ENCODE results near the gene PPP1R9A. TPM values are rescaled to one million over a fixed set of nuclear protein-coding genes. Genes with fewer than 3 reads are reported as not detected.

PPP1R9A gene
- polyA plus RNA-seq, 1 donor (not counting 4 experiments of a cell fraction or from before 2014, with no cell fraction given) = 0.01 TPM

- Histone ChIP-seq H4K20me1 (ENCODE audit: control insufficient read depth, extremely low read depth, insufficient read depth, low read length) (no peaks in the 10 kb centered on the region), H3K9me1 (ENCODE audit: control insufficient read depth, extremely low read depth, insufficient read depth, low read length) (no peaks in the 10 kb centered on the region), H2AFZ (ENCODE audit: control insufficient read depth, low read length) (no peak overlapping the region), H3K9ac (ENCODE audit: control insufficient read depth, extremely low read depth, insufficient read depth, low read length) (no peak overlapping the region), H3K27ac (ENCODE audit: control insufficient read depth, insufficient read depth, low read length) (no peak overlapping the region), H3K9me3 (ENCODE audit: control insufficient read depth, low read depth, low read length) (no peaks in the 10 kb centered on the region), H3K36me3 (ENCODE audit: control insufficient read depth in 2 of 2, extremely low read depth in 1 of 2, insufficient read depth in 2 of 2, low read length in 2 of 2) (no peaks in the 10 kb centered on the region), H3K4me1 (ENCODE audit: control insufficient read depth, extremely low read depth, insufficient read depth, low read length) (no peaks in the 10 kb centered on the region), H3K27me3 (ENCODE audit: control insufficient read depth, extremely low read depth, insufficient read depth, low read length) (no peaks in the 10 kb centered on the region), H3K79me2 (ENCODE audit: control insufficient read depth, insufficient read depth, low read length) (no peaks in the 10 kb centered on the region), H3K4me3 (ENCODE audit: control insufficient read depth in 2 of 3, extremely low read depth in 1 of 3, insufficient read depth in 2 of 3, low read depth in 1 of 3, low read length in 3 of 3) (no peak overlapping the region), H3K4me2 (ENCODE audit: control insufficient read depth, extremely low read depth, insufficient read depth, low read depth, low read length) (no peak overlapping the region)
- TF ChIP-seq, protein P1, sequence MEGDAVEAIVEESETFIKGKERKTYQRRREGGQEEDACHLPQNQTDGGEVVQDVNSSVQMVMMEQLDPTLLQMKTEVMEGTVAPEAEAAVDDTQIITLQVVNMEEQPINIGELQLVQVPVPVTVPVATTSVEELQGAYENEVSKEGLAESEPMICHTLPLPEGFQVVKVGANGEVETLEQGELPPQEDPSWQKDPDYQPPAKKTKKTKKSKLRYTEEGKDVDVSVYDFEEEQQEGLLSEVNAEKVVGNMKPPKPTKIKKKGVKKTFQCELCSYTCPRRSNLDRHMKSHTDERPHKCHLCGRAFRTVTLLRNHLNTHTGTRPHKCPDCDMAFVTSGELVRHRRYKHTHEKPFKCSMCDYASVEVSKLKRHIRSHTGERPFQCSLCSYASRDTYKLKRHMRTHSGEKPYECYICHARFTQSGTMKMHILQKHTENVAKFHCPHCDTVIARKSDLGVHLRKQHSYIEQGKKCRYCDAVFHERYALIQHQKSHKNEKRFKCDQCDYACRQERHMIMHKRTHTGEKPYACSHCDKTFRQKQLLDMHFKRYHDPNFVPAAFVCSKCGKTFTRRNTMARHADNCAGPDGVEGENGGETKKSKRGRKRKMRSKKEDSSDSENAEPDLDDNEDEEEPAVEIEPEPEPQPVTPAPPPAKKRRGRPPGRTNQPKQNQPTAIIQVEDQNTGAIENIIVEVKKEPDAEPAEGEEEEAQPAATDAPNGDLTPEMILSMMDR (optimal IDR thresholded peaks at IDR 0.05 in 1 of 3, IDR thresholded peaks at IDR 0.05 in 1 of 3, conservative IDR thresholded peaks at IDR 0.05 in 1 of 3; ENCODE audit: extremely low read depth in 1 of 3, insufficient read depth in 2 of 3, low read length in 3 of 3) = no peak
- TF ChIP-seq EZH2 (IDR thresholded peaks at IDR 0.05; ENCODE audit: low read length) = no peak
- dilution Hi-C loops (cut with MboI; ENCODE audit: extremely low pct_ligation_motif_present, low sequenced_read_pairs) = no loop called here
- FAIRE-seq (no peak), DNase-seq (ENCODE audit: low read depth, low spot score) (no peak)
Measured at GRCh38 chr7:95088536-95089215, 181.3 kb downstream of the PPP1R9A start.

DNA sequence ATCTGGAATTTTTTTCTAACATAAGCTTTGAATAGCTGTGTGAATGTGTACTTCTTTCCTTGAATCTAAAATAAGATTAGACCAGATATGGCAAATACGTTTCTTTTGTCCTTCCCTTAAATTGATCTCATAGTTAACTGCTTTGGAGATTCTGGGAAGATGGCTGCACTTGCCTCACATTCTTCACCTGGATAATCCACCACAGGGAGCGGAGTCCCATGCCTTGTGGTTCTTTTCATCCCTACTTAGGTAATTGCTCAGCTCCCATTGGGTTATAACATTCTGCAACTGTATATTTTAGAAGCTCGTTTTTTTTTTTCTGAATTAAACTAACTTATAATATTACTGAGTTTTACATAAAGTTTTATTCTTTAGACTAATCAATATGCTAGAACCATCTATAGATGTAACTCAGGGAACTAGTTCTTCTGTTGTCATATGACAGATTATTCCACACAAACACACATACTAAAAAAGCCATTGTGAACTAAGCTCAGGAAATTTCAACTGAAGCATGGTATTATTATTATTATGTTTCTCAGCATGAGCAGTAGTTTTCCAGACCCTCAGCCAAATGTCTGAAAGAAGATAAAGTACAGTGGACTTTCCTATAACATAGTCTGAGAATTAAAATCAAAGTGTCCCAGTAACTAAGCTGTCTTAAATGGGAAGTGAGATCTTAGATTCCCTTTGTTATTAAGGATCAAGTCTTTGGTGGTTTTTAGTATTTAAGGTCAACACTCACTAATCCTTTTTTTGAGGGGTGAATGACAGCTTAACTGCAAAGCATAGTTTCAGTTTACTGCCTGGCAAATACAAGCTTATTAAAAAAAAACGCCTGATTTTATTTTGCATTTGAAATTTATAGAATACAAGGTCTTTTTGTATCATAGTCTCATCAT lies 182.3 kb downstream of the PPP1R9A start:
- H3K27me3 ChIP-seq (ENCODE audit: control insufficient read depth, extremely low read depth, insufficient read depth, low read length) = no peaks in the 10 kb centered on the region
- H3K4me3 ChIP-seq (ENCODE audit: control insufficient read depth in 2 of 3, extremely low read depth in 1 of 3, insufficient read depth in 2 of 3, low read depth in 1 of 3, low read length in 3 of 3) = no peak overlapping the region
- no peaks in the 10 kb centered on the region for H3K9me1 ChIP-seq (ENCODE audit: control insufficient read depth, extremely low read depth, insufficient read depth, low read length)
- no peak overlapping the region for H3K27ac ChIP-seq (ENCODE audit: control insufficient read depth, insufficient read depth, low read length)
- H3K9ac ChIP-seq (ENCODE audit: control insufficient read depth, extremely low read depth, insufficient read depth, low read length) = no peak overlapping the region
- H3K9me3 ChIP-seq (ENCODE audit: control insufficient read depth, low read depth, low read length) = no peaks in the 10 kb centered on the region
- H3K4me2 ChIP-seq (ENCODE audit: control insufficient read depth, extremely low read depth, insufficient read depth, low read depth, low read length) = no peak overlapping the region
- H3K79me2 ChIP-seq (ENCODE audit: control insufficient read depth, insufficient read depth, low read length) = no peaks in the 10 kb centered on the region
- no peaks in the 10 kb centered on the region for H4K20me1 ChIP-seq (ENCODE audit: control insufficient read depth, extremely low read depth, insufficient read depth, low read length)
- no peak for DNase-seq (ENCODE audit: low read depth, low spot score)
- no peaks in the 10 kb centered on the region for H3K36me3 ChIP-seq (ENCODE audit: control insufficient read depth in 2 of 2, extremely low read depth in 1 of 2, insufficient read depth in 2 of 2, low read length in 2 of 2)
- dilution Hi-C loops (cut with MboI; ENCODE audit: extremely low pct_ligation_motif_present, low sequenced_read_pairs) = no loop called here
- H3K4me1 ChIP-seq (ENCODE audit: control insufficient read depth, extremely low read depth, insufficient read depth, low read length) = no peaks in the 10 kb centered on the region
- H2AFZ ChIP-seq (ENCODE audit: control insufficient read depth, low read length) = no peak overlapping the region
- no peak for TF ChIP-seq EZH2 (IDR thresholded peaks at IDR 0.05; ENCODE audit: low read length)
- TF ChIP-seq, protein P1 (optimal IDR thresholded peaks at IDR 0.05 in 1 of 3, IDR thresholded peaks at IDR 0.05 in 1 of 3, conservative IDR thresholded peaks at IDR 0.05 in 1 of 3; ENCODE audit: extremely low read depth in 1 of 3, insufficient read depth in 2 of 3, low read length in 3 of 3) = no peak
- no peak for FAIRE-seq

All from keratinocyte (primary cell).